A549 (cell line): Measurements from ENCODE around the gene FRMD4A.

Experiments used
- CTCF ChIP-seq: fragments of >200 bp; sonication (Bioruptor Twin); formaldehyde crosslinking; IDR thresholded peaks from 3 replicates; pipeline ENCODE4 v1.5.1; 2016
- EP300 ChIP-seq, 2 experiments: fragments of >200 bp; sonication (Bioruptor Twin); formaldehyde crosslinking; IDR thresholded peaks; 2 replicates in 1 of 2; 3 replicates in 1 of 2; pipeline ENCODE4 v1.6.1; 2016 to 2017
- JUN ChIP-seq, 2 experiments: fragments of >200 bp; sonication (Bioruptor Twin); formaldehyde crosslinking; IDR thresholded peaks; 2 replicates in 1 of 2; 3 replicates in 1 of 2; pipeline ENCODE4 v1.6.1; 2016 to 2017
- KDM1A ChIP-seq: fragments of 200-600 bp; sonication (generic); IDR thresholded peaks from 2 replicates; pipeline ENCODE4 v1.6.1; 2016; ENCODE audit warnings: low read depth, mild to moderate bottlenecking
- KDM5A ChIP-seq: fragments of 200-600 bp; sonication (generic); IDR thresholded peaks from 2 replicates; pipeline ENCODE4 v1.6.1; 2016; ENCODE audit warnings: antibody characterized with exemption, mild to moderate bottlenecking
- MAX ChIP-seq: IDR thresholded peaks from 2 replicates; pipeline ENCODE4 v1.6.1; 2012
- MYC ChIP-seq: IDR thresholded peaks from 2 replicates; pipeline ENCODE4 v1.6.1; 2012; ENCODE audit warnings: mild to moderate bottlenecking, inconsistent platforms, low read length, improper control_type of control experiment, borderline replicate concordance
- POLR2A ChIP-seq: IDR thresholded peaks from 2 replicates; pipeline ENCODE4 v1.6.1; 2012; ENCODE audit warnings: mild to moderate bottlenecking, low read length
- RCOR1 ChIP-seq: fragments of 150-350 bp; IDR thresholded peaks from 2 replicates; pipeline ENCODE4 v1.6.1; 2014; ENCODE audit warnings: antibody characterized with exemption, low read length, low read depth
- REST ChIP-seq: fragments of 200-600 bp; sonication (generic); IDR thresholded peaks from 2 replicates; pipeline ENCODE4 v1.6.1; 2016; ENCODE audit warnings: antibody characterized with exemption, mild to moderate bottlenecking, moderate library complexity
- SMC3 ChIP-seq: fragments of >200 bp; sonication (Bioruptor Twin); formaldehyde crosslinking; IDR thresholded peaks from 3 replicates; pipeline ENCODE4 v1.6.1; 2018; ENCODE audit warnings: inconsistent platforms
- ZSCAN20 ChIP-seq: fragments of 250-450 bp; sonication (Bioruptor Pico); IDR thresholded peaks from 2 replicates; pipeline ENCODE4 v1.8.0; 2022; ENCODE audit warnings: mild to moderate bottlenecking, moderate library complexity

- TF ChIP-seq CTCF, result no peak
- TF ChIP-seq MAX, result no peak
- no peak for TF ChIP-seq MYC
- no peak for TF ChIP-seq RCOR1
- TF ChIP-seq POLR2A, result no peak
- no peak for TF ChIP-seq JUN (IDR thresholded peaks at IDR 0.05)
- no peak for TF ChIP-seq SMC3
- TF ChIP-seq KDM5A, result no peak
- no peak for TF ChIP-seq ZSCAN20 (CRISPR knock-in tag)
- no peak for TF ChIP-seq KDM1A
- TF ChIP-seq EP300 (IDR thresholded peaks at IDR 0.05), result no peak
- TF ChIP-seq REST, result no peak
Measured at GRCh38 chr10:14304046-14304445, 26.7 kb downstream of the FRMD4A start.
